ENCODE results near the gene KRT6B. TPM values are rescaled to one million over a fixed set of nuclear protein-coding genes. Genes with fewer than 3 reads are reported as not detected.

Gene KRT6B
- polyA plus RNA-seq, 1 donor (not counting 4 experiments of a cell fraction or from before 2014, with no cell fraction given) = 2,016 TPM

GRCh38 chr12:52401926-52402325 lies 50.0 kb downstream of the KRT6B start:
- H3K4me3 ChIP-seq (ENCODE audit: control insufficient read depth in 2 of 3, extremely low read depth in 1 of 3, insufficient read depth in 2 of 3, low read depth in 1 of 3, low read length in 3 of 3) = no peak overlapping the region
- H4K20me1 ChIP-seq (ENCODE audit: control insufficient read depth, extremely low read depth, insufficient read depth, low read length) = no peaks in the 10 kb centered on the region
- no peak overlapping the region for H2AFZ ChIP-seq (ENCODE audit: control insufficient read depth, low read length)
- no peak for TF ChIP-seq CTCF (optimal IDR thresholded peaks at IDR 0.05 in 1 of 3, IDR thresholded peaks at IDR 0.05 in 1 of 3, conservative IDR thresholded peaks at IDR 0.05 in 1 of 3; ENCODE audit: extremely low read depth in 1 of 3, insufficient read depth in 2 of 3, low read length in 3 of 3)
- no peak overlapping the region for H3K9ac ChIP-seq (ENCODE audit: control insufficient read depth, extremely low read depth, insufficient read depth, low read length)
- no peaks in the 10 kb centered on the region for H3K79me2 ChIP-seq (ENCODE audit: control insufficient read depth, insufficient read depth, low read length)
- no peaks in the 10 kb centered on the region for H3K27me3 ChIP-seq (ENCODE audit: control insufficient read depth, extremely low read depth, insufficient read depth, low read length)
- DNase-seq (ENCODE audit: low read depth, low spot score) = no peak
- no peaks in the 10 kb centered on the region for H3K4me1 ChIP-seq (ENCODE audit: control insufficient read depth, extremely low read depth, insufficient read depth, low read length)
- no peak for FAIRE-seq
- dilution Hi-C loops (cut with MboI; ENCODE audit: extremely low pct_ligation_motif_present, low sequenced_read_pairs) = no loop called here
- no peak overlapping the region for H3K4me2 ChIP-seq (ENCODE audit: control insufficient read depth, extremely low read depth, insufficient read depth, low read depth, low read length)
- H3K9me1 ChIP-seq (ENCODE audit: control insufficient read depth, extremely low read depth, insufficient read depth, low read length) = no peaks in the 10 kb centered on the region
- no peaks in the 10 kb centered on the region for H3K9me3 ChIP-seq (ENCODE audit: control insufficient read depth, low read depth, low read length)
- no peak overlapping the region for H3K27ac ChIP-seq (ENCODE audit: control insufficient read depth, insufficient read depth, low read length)
- no peaks in the 10 kb centered on the region for H3K36me3 ChIP-seq (ENCODE audit: control insufficient read depth in 2 of 2, extremely low read depth in 1 of 2, insufficient read depth in 2 of 2, low read length in 2 of 2)

GRCh38 chr12:52401526-52401925 lies 50.4 kb downstream of the KRT6B start:
- Histone ChIP-seq H3K27ac (ENCODE audit: control insufficient read depth, insufficient read depth, low read length) (no peak overlapping the region), H3K4me1 (ENCODE audit: control insufficient read depth, extremely low read depth, insufficient read depth, low read length) (no peaks in the 10 kb centered on the region), H3K4me2 (ENCODE audit: control insufficient read depth, extremely low read depth, insufficient read depth, low read depth, low read length) (no peak overlapping the region), H3K9me1 (ENCODE audit: control insufficient read depth, extremely low read depth, insufficient read depth, low read length) (no peaks in the 10 kb centered on the region), H2AFZ (ENCODE audit: control insufficient read depth, low read length) (no peak overlapping the region), H3K36me3 (ENCODE audit: control insufficient read depth in 2 of 2, extremely low read depth in 1 of 2, insufficient read depth in 2 of 2, low read length in 2 of 2) (no peaks in the 10 kb centered on the region), H3K9ac (ENCODE audit: control insufficient read depth, extremely low read depth, insufficient read depth, low read length) (no peak overlapping the region), H3K4me3 (ENCODE audit: control insufficient read depth in 2 of 3, extremely low read depth in 1 of 3, insufficient read depth in 2 of 3, low read depth in 1 of 3, low read length in 3 of 3) (no peak overlapping the region), H4K20me1 (ENCODE audit: control insufficient read depth, extremely low read depth, insufficient read depth, low read length) (no peaks in the 10 kb centered on the region), H3K9me3 (ENCODE audit: control insufficient read depth, low read depth, low read length) (no peaks in the 10 kb centered on the region), H3K27me3 (ENCODE audit: control insufficient read depth, extremely low read depth, insufficient read depth, low read length) (no peaks in the 10 kb centered on the region), H3K79me2 (ENCODE audit: control insufficient read depth, insufficient read depth, low read length) (no peaks in the 10 kb centered on the region)
- dilution Hi-C loops (cut with MboI; ENCODE audit: extremely low pct_ligation_motif_present, low sequenced_read_pairs) = no loop called here
- no peak for TF ChIP-seq CTCF (optimal IDR thresholded peaks at IDR 0.05 in 1 of 3, IDR thresholded peaks at IDR 0.05 in 1 of 3, conservative IDR thresholded peaks at IDR 0.05 in 1 of 3; ENCODE audit: extremely low read depth in 1 of 3, insufficient read depth in 2 of 3, low read length in 3 of 3)
- TF ChIP-seq EZH2 (IDR thresholded peaks at IDR 0.05; ENCODE audit: low read length) = no peak
- DNase-seq (ENCODE audit: low read depth, low spot score) (no peak), FAIRE-seq (peak; percentile 26)

Measured in keratinocyte (primary cell).